Omental fat pad (tissue), 4 donors: ENCODE results near the gene ELMOD2. TPM values are rescaled to one million over a fixed set of nuclear protein-coding genes. Genes with fewer than 3 reads are reported as not detected.

Experiments used
- ATAC-seq: fragments of 150-250 bp; one replicate; pipeline ENCODE4 v1.9.1; 2016; ENCODE audit warnings: mild to moderate bottlenecking, moderate library complexity; ENCODE audit not compliant: low FRiP score
- DNase-seq: peaks from one replicate; pipeline ENCODE4 v3.0.0-alpha.2; 2019; ENCODE audit warnings: low spot score
- CTCF ChIP-seq, 3 donors: fragments of 450-650 bp; IDR thresholded peaks; one replicate each; pipeline ENCODE4 v1.5.1; 2016 to 2017; ENCODE audit warnings: antibody characterized with exemption in 3 of 3, mild to moderate bottlenecking in 3 of 3, moderate library complexity in 2 of 3
- small RNA-seq: library from RNA; depleted of rRNA; stranded (forward); fragments of <200 nt; gene quantifications from one replicate; pipeline ENCODE3, GENCODE V24; 2016
- total RNA-seq, 4 donors: library from RNA; depleted of rRNA; stranded (reverse); fragments of >200 nt; gene quantifications; one replicate each; pipeline ENCODE4 v1.1.0, GENCODE V29; 2016

ELMOD2 gene
- total RNA-seq, 4 donors from 2014 or later: 13.1 to 18.6 (median 17.7) TPM

GRCh38 chr4:140581078-140581477, 57.1 kb downstream of the ELMOD2 start:
- DNase-seq (no peak), ATAC-seq (no peak)
- TF ChIP-seq CTCF (IDR thresholded peaks at IDR 0.05): no peak

GRCh38 chr4:140584439-140584838, 60.5 kb downstream of the ELMOD2 start:
- no peak for TF ChIP-seq CTCF (IDR thresholded peaks at IDR 0.05)
- DNase-seq: no peak
- ATAC-seq: no peak

- no peak for DNase-seq
- ATAC-seq: no peak
- TF ChIP-seq CTCF (IDR thresholded peaks at IDR 0.05): no peak
Observed at GRCh38 chr4:140595065-140595464, 71.1 kb downstream of the ELMOD2 start.

GRCh38 chr4:140600408-140600807, 76.4 kb downstream of the ELMOD2 start:
- ATAC-seq (no peak), DNase-seq (no peak)
- no peak for TF ChIP-seq CTCF (IDR thresholded peaks at IDR 0.05)

GRCh38 chr4:140602714-140603113, 78.7 kb downstream of the ELMOD2 start:
- DNase-seq (no peak), ATAC-seq (no peak)
- TF ChIP-seq CTCF (IDR thresholded peaks at IDR 0.05): no peak

GRCh38 chr4:140603286-140603685, 79.3 kb downstream of the ELMOD2 start:
- ATAC-seq: no peak
- TF ChIP-seq CTCF (IDR thresholded peaks at IDR 0.05): no peak

More at GRCh38 chr4:140603286-140603685, 79.3 kb downstream of the ELMOD2 start:
- DNase-seq: no peak

Small RNA genes within 50 kb of the gene (small RNA-seq; reads per million reads assigned to genes)
- gene AC108019.1: not detected
- not detected for gene RN7SL152P

Other genes starting within 250 kb of the ELMOD2 start
- 10 to 100 TPM; 28.6 to 40.5 (median 37.9) TPM for gene SCOC, start 150.5 kb upstream of the ELMOD2 start, total RNA-seq
- gene CLGN, start 96.5 kb upstream of the ELMOD2 start, total RNA-seq: under 1 TPM; 0.19 to 0.48 (median 0.38) TPM
- not detected for gene MGAT4D, start 25.9 kb upstream of the ELMOD2 start, total RNA-seq
- 1 to 10 TPM in 1 of 4 donors, under 1 TPM in 1, not detected in 2; 0.28 to 2.0 TPM for gene UCP1, start 44.8 kb downstream of the ELMOD2 start, total RNA-seq
- 10 to 100 TPM; 29.6 to 60.3 (median 48.3) TPM for gene TBC1D9, start 232.2 kb downstream of the ELMOD2 start, total RNA-seq